ELF-1 (cell line): Measurements from ENCODE around the gene CD74.

ENCODE experiments used
- DNase-seq: peaks from one replicate; pipeline ENCODE4 v3.0.0-alpha.2; 2016; ENCODE audit warnings: low read depth, low spot score

Gene CD74

GRCh38 chr5:150397782-150398721 is 14.7 kb downstream of the CD74 start:
- DNase-seq: no peak

- no peak for DNase-seq
Measured at GRCh38 chr5:150397146-150397781, 15.4 kb downstream of the CD74 start.

GRCh38 chr5:150396267-150396666 is 16.4 kb downstream of the CD74 start:
- DNase-seq: no peak

- DNase-seq: no peak
Measured at GRCh38 chr5:150395688-150395975, 17.1 kb downstream of the CD74 start.

GRCh38 chr5:150394912-150395687 is 17.6 kb downstream of the CD74 start:
- DNase-seq: no peak

- DNase-seq: peak; percentile 34
Measured at GRCh38 chr5:150394131-150394530, 18.6 kb downstream of the CD74 start.

GRCh38 chr5:150393096-150393645 is 19.5 kb downstream of the CD74 start:
- DNase-seq: no peak

GRCh38 chr5:150392680-150393079 is 20.0 kb downstream of the CD74 start:
- no peak for DNase-seq

GRCh38 chr5:150391986-150392385 is 20.7 kb downstream of the CD74 start:
- no peak for DNase-seq

GRCh38 chr5:150391064-150391834 is 21.5 kb downstream of the CD74 start:
- DNase-seq: no peak

- DNase-seq: no peak
Measured at GRCh38 chr5:150389531-150390266, 23.0 kb downstream of the CD74 start.

- DNase-seq: no peak
Measured at GRCh38 chr5:150386024-150386855, 26.5 kb downstream of the CD74 start.

GRCh38 chr5:150384701-150385100 is 28.0 kb downstream of the CD74 start:
- DNase-seq: no peak

- DNase-seq: peak; percentile 89
Measured at GRCh38 chr5:150377964-150378694, 34.6 kb downstream of the CD74 start.

GRCh38 chr5:150376799-150377771 is 35.6 kb downstream of the CD74 start:
- DNase-seq: no peak

GRCh38 chr5:150374651-150375050 is 38.1 kb downstream of the CD74 start:
- no peak for DNase-seq

- DNase-seq: no peak
Measured at GRCh38 chr5:150372639-150373038, 40.1 kb downstream of the CD74 start.

- DNase-seq: no peak
Measured at GRCh38 chr5:150368526-150368925, 44.2 kb downstream of the CD74 start.
